Adipocyte (in vitro differentiated cells): ENCODE results near the gene MRPS27.
"Not testable (repeated sequence)": the region's sequence is repeated elsewhere in the genome, so short reads cannot be mapped to it uniquely, and the experiment has no call there.

Experiments used
- DNase-seq: peaks from one replicate; pipeline ENCODE4 v3.0.0-alpha.2; 2015; ENCODE audit warnings: low read depth
- H3K27me3 ChIP-seq: replicated peaks from 2 replicates; pipeline ENCODE4 v1.7.0; 2013; ENCODE audit warnings: mild to moderate bottlenecking, low read length, moderate library complexity; ENCODE audit not compliant: control insufficient read depth, insufficient read depth
- H3K36me3 ChIP-seq: 2 replicates; pipeline ENCODE4 v1.7.0; 2013; ENCODE audit warnings: low read length, mild to moderate bottlenecking, moderate library complexity; ENCODE audit not compliant: control insufficient read depth, insufficient read depth, severe bottlenecking
- H3K4me1 ChIP-seq: 2 replicates; pipeline ENCODE4 v1.7.0; 2013; ENCODE audit warnings: mild to moderate bottlenecking, low read length, moderate library complexity; ENCODE audit not compliant: control insufficient read depth, insufficient read depth
- H3K4me3 ChIP-seq: 2 replicates; pipeline ENCODE4 v1.7.0; 2013; ENCODE audit warnings: mild to moderate bottlenecking, low read length, moderate library complexity
- H3K9ac ChIP-seq: 2 replicates; pipeline ENCODE4 v1.7.0; 2013; ENCODE audit warnings: mild to moderate bottlenecking, low read length, moderate library complexity
- H3K9me3 ChIP-seq: 2 replicates; pipeline ENCODE4 v1.7.0; 2013; ENCODE audit warnings: mild to moderate bottlenecking, low read length, moderate library complexity; ENCODE audit not compliant: control insufficient read depth

The MRPS27 gene

DNA sequence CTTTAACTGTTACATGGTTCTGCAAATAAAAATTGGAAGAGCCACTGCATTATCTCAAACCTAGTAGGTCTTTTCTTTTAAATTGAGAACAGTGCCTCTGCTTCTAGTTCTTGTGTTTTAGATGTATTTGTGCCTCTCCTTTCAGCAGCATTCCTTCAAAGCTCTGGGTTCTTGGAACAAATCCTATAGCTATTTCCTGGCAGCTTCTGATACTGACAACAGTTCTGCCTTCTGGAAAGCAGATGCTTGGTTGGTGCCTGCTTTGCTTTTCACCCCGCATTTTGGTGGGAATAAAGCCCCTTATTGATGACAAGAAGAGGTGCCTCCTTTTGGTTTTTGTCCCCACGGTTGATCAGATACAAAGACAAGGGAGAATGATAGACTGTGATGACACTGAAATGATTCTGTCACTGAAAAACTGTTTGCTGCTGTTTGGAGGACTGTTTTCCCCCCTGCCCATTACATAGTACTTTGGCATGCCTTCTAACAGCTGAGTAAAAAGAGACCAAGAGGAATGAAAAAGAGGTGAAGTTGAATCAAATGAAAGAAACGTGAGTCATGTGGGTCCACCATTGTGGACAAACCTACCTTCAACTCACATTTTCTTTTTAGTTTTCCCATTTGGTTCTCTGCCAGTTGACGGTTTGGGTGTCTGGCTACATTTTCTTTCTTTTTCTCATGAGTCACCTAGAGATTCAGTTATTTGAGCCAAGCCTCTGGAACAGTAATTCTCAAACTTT lies 5.7 kb upstream of the MRPS27 start:
- H3K4me1 ChIP-seq, result peaks cover 21% of the 10 kb centered on the region

DNA sequence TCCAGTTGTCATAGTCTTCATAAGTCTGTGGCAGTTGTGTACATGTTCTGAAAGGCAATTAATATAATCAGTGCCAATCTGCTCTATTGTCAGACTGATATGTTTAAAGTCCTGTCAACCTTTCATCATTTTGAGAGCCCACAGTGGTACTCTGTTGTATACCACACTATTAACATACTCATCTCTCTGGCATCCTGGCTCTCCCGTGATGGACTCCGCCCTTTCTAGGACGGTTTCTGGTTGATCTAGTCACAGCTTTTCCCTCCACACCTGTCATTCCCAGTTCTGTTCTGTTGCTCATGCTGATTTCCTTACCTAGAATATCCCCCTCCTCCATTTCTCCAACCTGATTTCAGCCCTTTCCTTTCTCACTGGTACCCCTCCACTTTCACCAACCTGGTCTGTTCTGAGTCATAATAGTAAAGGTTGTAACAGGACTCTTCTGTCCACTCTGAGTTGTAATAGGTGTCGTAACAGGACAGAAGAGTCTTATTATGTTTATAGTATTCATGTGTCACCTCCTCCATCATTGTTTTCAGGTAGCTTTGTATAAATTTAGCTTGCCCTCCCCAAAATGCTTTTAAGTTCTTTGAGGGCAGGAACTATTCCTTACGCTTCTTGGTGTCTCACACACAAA lies 4.3 kb upstream of the MRPS27 start:
- DNase-seq, result no peak
- Histone ChIP-seq H3K4me1 (peaks cover 21% of the 10 kb centered on the region), H3K9ac (no peak overlapping the region), H3K9me3 (no peaks in the 10 kb centered on the region), H3K4me3 (no peak overlapping the region), H3K36me3 (peaks cover 35% of the 10 kb centered on the region), H3K27me3 (no peaks in the 10 kb centered on the region)

More for the DNA sequence above, 5.7 kb upstream of the MRPS27 start:
- H3K4me3 ChIP-seq, result peak overlapping the region; percentile 0
- no peaks in the 10 kb centered on the region for H3K9me3 ChIP-seq
- H3K36me3 ChIP-seq, result peaks cover 43% of the 10 kb centered on the region
- peak overlapping the region; percentile 17 for H3K9ac ChIP-seq
- DNase-seq, result peak; percentile 67
- no peaks in the 10 kb centered on the region for H3K27me3 ChIP-seq

DNA sequence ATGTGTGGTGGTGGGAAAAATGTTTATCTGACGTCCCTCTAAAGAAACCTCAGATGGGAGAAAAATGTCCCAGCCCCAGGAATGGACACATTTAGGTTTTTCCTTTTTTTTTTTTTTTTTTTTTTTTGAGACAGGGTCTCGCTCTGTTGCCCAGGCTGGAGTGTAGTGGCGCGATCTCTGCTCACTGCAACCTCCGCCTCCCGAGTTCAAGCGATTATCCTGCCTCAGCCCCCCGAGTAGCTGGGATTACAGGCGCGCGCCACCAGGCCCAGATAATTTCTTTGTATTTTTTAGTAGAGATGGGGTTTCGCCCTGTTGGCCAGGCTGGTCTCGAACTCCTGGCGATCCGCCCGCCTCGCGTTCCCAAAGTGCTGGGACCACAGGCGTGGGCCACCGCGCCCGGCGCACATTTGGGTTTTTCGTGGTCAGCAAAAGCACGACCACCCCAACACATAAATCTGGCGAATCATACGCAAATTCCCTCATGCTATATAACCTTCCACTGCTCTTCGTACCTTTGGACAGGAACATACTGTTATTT lies 535 bp downstream of the MRPS27 start:
- not testable (repeated sequence) for H3K9me3 ChIP-seq, DNase-seq, H3K27me3 ChIP-seq
- H3K9ac ChIP-seq, result peak overlapping the region; percentile 96
- peaks cover 18% of the 10 kb centered on the region for H3K4me1 ChIP-seq
- peaks cover 13% of the 10 kb centered on the region for H3K36me3 ChIP-seq
- H3K4me3 ChIP-seq, result peak overlapping the region; percentile 100

DNA sequence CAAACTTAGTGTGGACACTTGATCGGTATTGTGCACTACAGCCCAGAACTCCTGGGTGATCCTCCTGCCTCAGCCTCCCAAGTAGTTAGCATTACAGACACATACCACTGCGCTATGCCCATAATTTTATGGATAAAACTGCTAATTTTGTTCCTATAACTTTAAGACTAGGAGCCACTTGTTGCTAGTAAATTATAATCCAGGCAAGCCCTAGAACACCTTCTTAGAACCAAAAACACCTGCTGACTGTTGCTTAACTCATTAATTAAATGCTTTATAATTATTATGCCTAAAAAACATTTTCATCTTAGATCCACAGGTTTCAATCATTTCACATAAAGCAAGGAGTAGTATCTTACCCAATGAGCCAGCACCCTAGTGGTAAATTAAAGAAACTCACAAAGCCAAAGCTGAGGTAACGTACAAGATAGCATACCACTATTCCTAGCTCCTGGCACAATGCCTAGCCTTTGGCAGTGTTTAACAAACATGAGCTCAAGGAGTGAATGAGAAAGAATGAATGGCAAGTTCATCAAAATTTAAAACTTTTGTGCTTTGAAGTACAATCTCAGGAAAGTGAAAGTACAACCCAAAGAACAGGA lies 5.4 kb downstream of the MRPS27 start:
- Histone ChIP-seq H3K9me3 (no peaks in the 10 kb centered on the region), H3K27me3 (no peaks in the 10 kb centered on the region), H3K36me3 (peaks cover 31% of the 10 kb centered on the region), H3K4me1 (peaks cover 17% of the 10 kb centered on the region), H3K9ac (no peak overlapping the region), H3K4me3 (no peak overlapping the region)
- DNase-seq, result peak; percentile 60

DNA sequence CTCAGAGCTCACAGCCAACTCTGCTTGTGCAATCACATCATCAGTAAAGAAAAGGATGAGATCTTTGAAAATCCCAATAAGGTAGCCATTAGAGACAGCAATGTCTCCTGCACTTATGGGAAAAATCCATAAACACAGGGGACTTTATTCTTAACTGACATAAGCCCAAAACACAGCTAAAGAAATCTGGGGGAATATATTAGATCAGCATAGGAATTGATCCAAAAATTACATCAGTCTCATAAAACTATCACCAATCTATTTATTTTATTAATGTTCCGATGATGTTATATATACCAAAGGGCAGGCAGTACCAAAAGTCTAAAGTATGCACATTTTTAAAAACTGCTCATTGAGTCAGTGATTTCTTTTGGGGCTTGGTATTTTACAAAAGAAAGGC lies 6.9 kb downstream of the MRPS27 start:
- Histone ChIP-seq H3K9ac (no peak overlapping the region), H3K4me3 (no peak overlapping the region), H3K36me3 (peaks cover 34% of the 10 kb centered on the region), H3K9me3 (no peaks in the 10 kb centered on the region), H3K4me1 (peaks cover 16% of the 10 kb centered on the region), H3K27me3 (no peaks in the 10 kb centered on the region)
- no peak for DNase-seq

DNA sequence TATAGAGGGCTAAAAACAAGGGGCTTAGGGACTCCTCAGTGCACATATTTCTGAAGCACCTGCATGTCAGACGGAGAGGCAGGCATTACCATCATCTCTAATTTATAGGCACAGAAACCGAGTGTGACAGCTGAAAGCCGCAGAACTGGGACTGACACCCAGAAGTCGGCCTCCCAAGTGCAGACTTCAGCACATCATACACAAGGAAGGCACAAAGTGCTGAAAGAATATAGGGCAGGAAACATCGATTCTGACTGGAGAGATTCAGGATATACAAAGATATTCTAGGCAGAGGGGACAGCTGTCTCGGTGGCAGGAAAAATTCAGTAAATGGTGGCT lies 11.2 kb downstream of the MRPS27 start:
- peaks cover 32% of the 10 kb centered on the region for H3K36me3 ChIP-seq
- peaks cover 32% of the 10 kb centered on the region for H3K4me1 ChIP-seq
- no peaks in the 10 kb centered on the region for H3K9me3 ChIP-seq
- peak overlapping the region; percentile 99 for H3K9ac ChIP-seq
- no peak for DNase-seq
- no peaks in the 10 kb centered on the region for H3K27me3 ChIP-seq
- peak overlapping the region; percentile 11 for H3K4me3 ChIP-seq

DNA sequence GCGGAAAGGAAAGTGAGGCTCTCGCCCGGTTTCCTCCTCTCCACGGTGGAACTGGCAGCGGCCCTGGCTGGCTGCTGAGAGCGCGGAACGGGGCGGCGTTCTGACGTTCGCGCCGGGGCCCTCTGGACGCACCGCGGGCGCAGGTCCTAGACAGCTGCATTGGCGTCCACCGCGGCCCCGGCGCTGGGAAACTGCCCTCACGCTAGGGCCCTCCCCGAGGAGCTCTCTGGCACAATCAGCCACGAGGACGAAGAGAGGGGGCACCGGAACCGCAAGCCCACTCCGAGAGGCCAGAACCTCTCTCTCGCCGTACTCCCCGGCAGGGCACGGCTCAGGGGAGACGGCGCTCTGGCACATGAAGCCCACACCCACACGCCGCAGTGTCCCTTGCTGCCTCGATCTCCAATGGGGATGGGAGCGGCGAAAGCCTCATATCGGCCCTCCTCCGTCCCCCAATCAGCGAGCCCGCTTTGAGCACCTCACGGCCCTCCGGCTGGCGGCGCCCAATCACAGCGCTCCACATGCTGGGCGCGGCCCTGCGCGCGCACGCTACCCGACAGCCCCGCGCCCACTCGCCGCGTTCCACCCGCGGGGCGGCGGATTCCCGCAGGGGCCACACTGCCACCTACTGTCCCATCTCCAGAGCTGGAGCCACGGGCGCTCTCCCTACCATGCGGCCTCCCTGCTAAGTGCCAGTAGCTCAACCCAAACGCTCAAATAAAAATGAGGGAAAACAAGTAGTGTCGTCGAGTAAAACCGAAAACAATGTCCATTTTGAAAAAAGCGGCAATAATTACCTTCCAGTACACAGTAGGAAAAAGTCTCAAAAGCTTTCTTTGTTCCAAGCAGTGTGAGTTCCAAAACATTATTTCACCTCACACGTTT lies 11.8 kb downstream of the MRPS27 start:
- DNase-seq, result peak; percentile 99
- H3K27me3 ChIP-seq, result no peaks in the 10 kb centered on the region
- no peaks in the 10 kb centered on the region for H3K9me3 ChIP-seq
- peaks cover 31% of the 10 kb centered on the region for H3K36me3 ChIP-seq
- H3K9ac ChIP-seq, result peak overlapping the region; percentile 99
- peak overlapping the region; percentile 92 for H3K4me3 ChIP-seq
- peaks cover 27% of the 10 kb centered on the region for H3K4me1 ChIP-seq

DNA sequence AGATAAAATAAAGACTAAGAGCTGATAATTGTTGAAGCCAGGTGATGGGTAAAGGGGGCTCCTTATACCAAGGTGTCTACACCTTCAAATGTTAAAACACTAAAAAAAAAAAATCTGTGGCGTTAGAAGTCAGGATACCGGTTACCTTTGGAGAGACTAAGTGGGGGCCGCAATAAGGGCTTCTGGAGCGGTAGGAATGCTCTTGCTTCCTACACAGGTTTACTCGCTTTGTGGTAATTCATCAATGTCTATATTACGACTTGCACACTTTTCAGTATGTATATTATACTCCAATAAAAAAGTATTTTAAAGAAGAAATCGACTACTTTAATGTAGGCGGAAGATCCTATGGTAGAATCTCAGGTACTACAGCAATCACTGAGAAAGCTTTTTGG lies 12.5 kb downstream of the MRPS27 start:
- DNase-seq, result no peak
- peaks cover 27% of the 10 kb centered on the region for H3K4me1 ChIP-seq
- H3K27me3 ChIP-seq, result no peaks in the 10 kb centered on the region
- no peaks in the 10 kb centered on the region for H3K9me3 ChIP-seq
- H3K9ac ChIP-seq, result peak overlapping the region; percentile 99
- peak overlapping the region; percentile 92 for H3K4me3 ChIP-seq
- peaks cover 38% of the 10 kb centered on the region for H3K36me3 ChIP-seq

DNA sequence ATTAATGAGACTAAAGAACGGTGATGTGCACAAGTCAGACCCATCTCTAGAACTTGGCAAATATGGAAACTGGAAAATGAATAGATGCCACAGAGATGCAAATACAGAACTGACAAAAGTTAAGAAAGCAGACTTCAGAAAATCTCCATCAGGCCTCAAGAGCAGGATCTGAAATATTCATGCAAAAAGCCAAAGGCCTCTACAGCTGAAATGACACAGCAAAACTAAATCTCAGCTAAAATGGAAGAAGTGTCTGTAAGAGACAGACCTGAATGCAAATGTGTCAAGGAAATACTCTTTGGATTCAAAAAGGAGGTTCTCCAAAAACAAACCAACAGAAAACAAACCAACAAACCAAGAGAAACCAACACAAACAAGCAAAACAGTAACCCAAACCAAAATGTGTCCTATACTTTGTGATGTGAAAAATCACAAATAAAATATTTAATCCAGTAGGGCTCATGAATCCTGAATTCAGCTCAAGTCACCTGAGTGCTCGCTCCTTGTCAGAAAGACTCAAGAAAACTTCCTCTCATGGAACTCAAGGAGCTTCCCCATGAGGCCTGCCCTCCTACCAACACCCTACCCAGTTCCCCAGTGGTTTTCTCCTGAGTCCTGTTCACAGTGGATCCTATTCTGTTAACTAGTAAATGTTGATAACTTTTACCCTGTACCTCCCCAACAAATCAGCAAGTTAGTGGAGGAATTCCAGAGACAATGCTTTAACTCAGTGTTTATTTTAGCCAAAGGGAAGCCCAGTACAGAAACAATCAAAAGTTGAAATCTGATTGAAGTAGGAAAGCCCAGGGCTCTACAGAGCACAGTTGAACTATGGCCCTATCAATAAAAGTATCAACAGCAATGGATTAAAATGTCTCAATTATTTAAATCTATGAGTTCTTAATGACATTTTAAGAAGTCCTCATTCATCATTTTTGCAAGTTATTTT lies 14.6 kb downstream of the MRPS27 start:
- no peak for DNase-seq
- Histone ChIP-seq H3K4me3 (no peak overlapping the region), H3K27me3 (no peaks in the 10 kb centered on the region), H3K9me3 (no peaks in the 10 kb centered on the region), H3K4me1 (peaks cover 37% of the 10 kb centered on the region), H3K9ac (peak overlapping the region; percentile 4), H3K36me3 (peaks cover 25% of the 10 kb centered on the region)

DNA sequence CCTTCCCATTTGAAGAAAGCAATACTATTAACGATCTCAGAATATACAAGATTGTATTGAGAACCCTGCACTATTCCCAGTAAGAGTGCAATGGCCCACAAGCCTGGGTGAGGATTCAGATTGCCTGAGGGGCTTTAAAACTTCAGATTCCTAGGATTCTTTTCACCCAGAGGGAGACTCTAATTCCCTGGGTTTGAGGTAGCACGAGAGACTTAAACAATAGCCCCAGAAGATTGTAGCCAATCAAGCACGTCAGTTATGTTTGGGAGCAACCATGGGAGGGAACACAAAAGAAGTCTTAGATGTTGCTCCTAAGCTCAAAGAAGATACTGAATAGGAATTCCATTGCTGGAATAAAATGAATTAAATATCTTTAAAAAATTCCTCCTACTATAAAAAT lies 17.9 kb downstream of the MRPS27 start:
- H3K9ac ChIP-seq, result no peak overlapping the region
- peaks cover 29% of the 10 kb centered on the region for H3K4me1 ChIP-seq
- no peaks in the 10 kb centered on the region for H3K27me3 ChIP-seq
- DNase-seq, result no peak
- no peak overlapping the region for H3K4me3 ChIP-seq
- peaks cover 14% of the 10 kb centered on the region for H3K36me3 ChIP-seq
- H3K9me3 ChIP-seq, result no peaks in the 10 kb centered on the region
